Measurements from ENCODE around the gene STPG3. TPM values are rescaled to one million over a fixed set of nuclear protein-coding genes. Genes with fewer than 3 reads are reported as not detected.

The STPG3 gene
- total and polyA plus RNA-seq, 2 of the 13 experiments (the other 11 are each of a cell fraction or from before 2014, with no cell fraction given): not detected

DNA sequence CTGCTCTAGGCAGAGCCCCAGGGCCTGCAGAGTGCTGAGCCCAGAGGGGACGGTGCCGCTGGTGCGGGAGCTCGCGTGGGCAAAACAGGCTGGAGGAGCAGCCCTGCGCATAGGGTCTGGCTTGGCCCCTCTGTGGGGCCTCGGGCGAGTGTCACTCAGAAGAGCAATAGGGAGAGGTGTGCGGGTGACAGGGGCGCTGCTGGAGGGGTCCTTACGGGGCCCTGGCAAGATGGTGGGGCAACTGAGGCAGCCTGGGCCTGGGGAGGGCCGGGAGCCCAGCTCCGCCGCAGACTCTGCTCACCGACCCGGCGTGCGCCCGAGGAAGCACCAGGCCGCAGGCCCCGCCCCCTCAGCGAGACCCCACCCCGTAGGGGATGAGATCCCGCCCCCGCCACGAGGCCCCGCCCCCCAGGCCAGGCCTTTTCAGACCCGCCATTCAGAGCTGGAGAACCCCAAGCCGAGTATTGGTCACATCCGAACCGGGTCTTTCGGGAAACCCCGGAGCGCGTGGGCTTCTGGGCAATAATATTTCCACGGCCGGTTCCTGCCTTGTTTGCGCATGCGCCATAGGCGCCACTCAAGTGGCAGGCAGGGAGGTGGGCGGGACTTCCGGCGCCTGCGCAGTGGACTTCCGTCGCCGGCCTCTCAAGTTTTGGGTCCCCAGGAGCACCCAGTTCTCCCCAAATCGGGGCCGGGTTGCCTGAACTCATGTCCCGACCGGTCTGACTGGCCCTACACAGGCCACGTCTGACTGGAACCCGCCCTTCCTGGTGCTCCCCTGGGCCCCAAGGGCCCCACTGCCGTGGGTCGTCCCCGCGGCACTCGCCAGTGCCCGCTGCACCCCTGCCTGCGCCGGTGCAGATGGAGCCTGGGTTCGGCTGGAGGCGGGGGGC lies 27.8 kb upstream of the STPG3 start (continued):
- TF ChIP-seq, protein P1, sequence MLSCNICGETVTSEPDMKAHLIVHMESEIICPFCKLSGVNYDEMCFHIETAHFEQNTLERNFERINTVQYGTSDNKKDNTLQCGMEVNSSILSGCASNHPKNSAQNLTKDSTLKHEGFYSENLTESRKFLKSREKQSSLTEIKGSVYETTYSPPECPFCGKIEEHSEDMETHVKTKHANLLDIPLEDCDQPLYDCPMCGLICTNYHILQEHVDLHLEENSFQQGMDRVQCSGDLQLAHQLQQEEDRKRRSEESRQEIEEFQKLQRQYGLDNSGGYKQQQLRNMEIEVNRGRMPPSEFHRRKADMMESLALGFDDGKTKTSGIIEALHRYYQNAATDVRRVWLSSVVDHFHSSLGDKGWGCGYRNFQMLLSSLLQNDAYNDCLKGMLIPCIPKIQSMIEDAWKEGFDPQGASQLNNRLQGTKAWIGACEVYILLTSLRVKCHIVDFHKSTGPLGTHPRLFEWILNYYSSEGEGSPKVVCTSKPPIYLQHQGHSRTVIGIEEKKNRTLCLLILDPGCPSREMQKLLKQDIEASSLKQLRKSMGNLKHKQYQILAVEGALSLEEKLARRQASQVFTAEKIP (CRISPR knock-in tag; IDR thresholded peaks at IDR 0.05; ENCODE audit: borderline replicate concordance): no peak
- TF ChIP-seq, protein P2, sequence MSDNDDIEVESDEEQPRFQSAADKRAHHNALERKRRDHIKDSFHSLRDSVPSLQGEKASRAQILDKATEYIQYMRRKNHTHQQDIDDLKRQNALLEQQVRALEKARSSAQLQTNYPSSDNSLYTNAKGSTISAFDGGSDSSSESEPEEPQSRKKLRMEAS (IDR thresholded peaks at IDR 0.05): no peak
- TF ChIP-seq KLF13 (CRISPR knock-in tag; IDR thresholded peaks at IDR 0.05) (no peak), ZNF34 (CRISPR knock-in tag; IDR thresholded peaks at IDR 0.05; ENCODE audit: borderline replicate concordance) (no peak), ZNF530 (CRISPR knock-in tag; IDR thresholded peaks at IDR 0.05; ENCODE audit: low read depth) (no peak), RBAK (CRISPR knock-in tag; IDR thresholded peaks at IDR 0.05) (no peak), TBP (CRISPR knock-in tag; IDR thresholded peaks at IDR 0.05) (no peak), ZNF709 (CRISPR knock-in tag; IDR thresholded peaks at IDR 0.05) (0 out of 2 replicates have a peak, but pooled peaks have one; percentile 62), ZNF773 (CRISPR knock-in tag; IDR thresholded peaks at IDR 0.05; ENCODE audit: borderline replicate concordance) (no peak), ADNP (CRISPR knock-in tag; IDR thresholded peaks at IDR 0.05) (no peak), ZNF598 (CRISPR knock-in tag; IDR thresholded peaks at IDR 0.05; ENCODE audit: borderline replicate concordance) (no peak), SAFB2 (CRISPR knock-in tag; IDR thresholded peaks at IDR 0.05; ENCODE audit: borderline replicate concordance, low read depth) (no peak; the same call in 1 of the 2 replicates), WIZ (CRISPR knock-in tag; IDR thresholded peaks at IDR 0.05) (0 out of 2 replicates have a peak, but pooled peaks have one; percentile 28), KLF11 (CRISPR knock-in tag; IDR thresholded peaks at IDR 0.05) (no peak), ZBTB3 (CRISPR knock-in tag; IDR thresholded peaks at IDR 0.05; ENCODE audit: borderline replicate concordance, low read depth) (no peak), ZNF256 (CRISPR knock-in tag; conservative IDR thresholded peaks at IDR 0.05) (0 out of 2 replicates have a peak, but pooled peaks have one; percentile 28), ZNF225 (CRISPR knock-in tag; IDR thresholded peaks at IDR 0.05) (no peak), FOSL1 (CRISPR knock-in tag; IDR thresholded peaks at IDR 0.05; ENCODE audit: borderline replicate concordance) (no peak)
- TF ChIP-seq, protein P3, sequence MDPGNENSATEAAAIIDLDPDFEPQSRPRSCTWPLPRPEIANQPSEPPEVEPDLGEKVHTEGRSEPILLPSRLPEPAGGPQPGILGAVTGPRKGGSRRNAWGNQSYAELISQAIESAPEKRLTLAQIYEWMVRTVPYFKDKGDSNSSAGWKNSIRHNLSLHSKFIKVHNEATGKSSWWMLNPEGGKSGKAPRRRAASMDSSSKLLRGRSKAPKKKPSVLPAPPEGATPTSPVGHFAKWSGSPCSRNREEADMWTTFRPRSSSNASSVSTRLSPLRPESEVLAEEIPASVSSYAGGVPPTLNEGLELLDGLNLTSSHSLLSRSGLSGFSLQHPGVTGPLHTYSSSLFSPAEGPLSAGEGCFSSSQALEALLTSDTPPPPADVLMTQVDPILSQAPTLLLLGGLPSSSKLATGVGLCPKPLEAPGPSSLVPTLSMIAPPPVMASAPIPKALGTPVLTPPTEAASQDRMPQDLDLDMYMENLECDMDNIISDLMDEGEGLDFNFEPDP (CRISPR knock-in tag; conservative IDR thresholded peaks at IDR 0.05): no peak
- TF ChIP-seq, protein P4, sequence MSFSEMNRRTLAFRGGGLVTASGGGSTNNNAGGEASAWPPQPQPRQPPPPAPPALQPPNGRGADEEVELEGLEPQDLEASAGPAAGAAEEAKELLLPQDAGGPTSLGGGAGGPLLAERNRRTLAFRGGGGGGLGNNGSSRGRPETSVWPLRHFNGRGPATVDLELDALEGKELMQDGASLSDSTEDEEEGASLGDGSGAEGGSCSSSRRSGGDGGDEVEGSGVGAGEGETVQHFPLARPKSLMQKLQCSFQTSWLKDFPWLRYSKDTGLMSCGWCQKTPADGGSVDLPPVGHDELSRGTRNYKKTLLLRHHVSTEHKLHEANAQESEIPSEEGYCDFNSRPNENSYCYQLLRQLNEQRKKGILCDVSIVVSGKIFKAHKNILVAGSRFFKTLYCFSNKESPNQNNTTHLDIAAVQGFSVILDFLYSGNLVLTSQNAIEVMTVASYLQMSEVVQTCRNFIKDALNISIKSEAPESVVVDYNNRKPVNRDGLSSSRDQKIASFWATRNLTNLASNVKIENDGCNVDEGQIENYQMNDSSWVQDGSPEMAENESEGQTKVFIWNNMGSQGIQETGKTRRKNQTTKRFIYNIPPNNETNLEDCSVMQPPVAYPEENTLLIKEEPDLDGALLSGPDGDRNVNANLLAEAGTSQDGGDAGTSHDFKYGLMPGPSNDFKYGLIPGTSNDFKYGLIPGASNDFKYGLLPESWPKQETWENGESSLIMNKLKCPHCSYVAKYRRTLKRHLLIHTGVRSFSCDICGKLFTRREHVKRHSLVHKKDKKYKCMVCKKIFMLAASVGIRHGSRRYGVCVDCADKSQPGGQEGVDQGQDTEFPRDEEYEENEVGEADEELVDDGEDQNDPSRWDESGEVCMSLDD (CRISPR knock-in tag; IDR thresholded peaks at IDR 0.05; ENCODE audit: borderline replicate concordance): no peak
- TF ChIP-seq, protein P5, sequence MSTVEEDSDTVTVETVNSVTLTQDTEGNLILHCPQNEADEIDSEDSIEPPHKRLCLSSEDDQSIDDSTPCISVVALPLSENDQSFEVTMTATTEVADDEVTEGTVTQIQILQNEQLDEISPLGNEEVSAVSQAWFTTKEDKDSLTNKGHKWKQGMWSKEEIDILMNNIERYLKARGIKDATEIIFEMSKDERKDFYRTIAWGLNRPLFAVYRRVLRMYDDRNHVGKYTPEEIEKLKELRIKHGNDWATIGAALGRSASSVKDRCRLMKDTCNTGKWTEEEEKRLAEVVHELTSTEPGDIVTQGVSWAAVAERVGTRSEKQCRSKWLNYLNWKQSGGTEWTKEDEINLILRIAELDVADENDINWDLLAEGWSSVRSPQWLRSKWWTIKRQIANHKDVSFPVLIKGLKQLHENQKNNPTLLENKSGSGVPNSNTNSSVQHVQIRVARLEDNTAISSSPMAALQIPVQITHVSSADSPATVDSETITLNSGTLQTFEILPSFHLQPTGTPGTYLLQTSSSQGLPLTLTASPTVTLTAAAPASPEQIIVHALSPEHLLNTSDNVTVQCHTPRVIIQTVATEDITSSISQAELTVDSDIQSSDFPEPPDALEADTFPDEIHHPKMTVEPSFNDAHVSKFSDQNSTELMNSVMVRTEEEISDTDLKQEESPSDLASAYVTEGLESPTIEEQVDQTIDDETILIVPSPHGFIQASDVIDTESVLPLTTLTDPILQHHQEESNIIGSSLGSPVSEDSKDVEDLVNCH (CRISPR knock-in tag; IDR thresholded peaks at IDR 0.05): no peak

All from HepG2 (cell line).